Left renal cortex interstitium (tissue), 4 donors: ENCODE data around the gene PLCL2. TPM values are rescaled to one million over a fixed set of nuclear protein-coding genes. Genes with fewer than 3 reads are reported as not detected.
A peak's percentile ranks its signal among the peaks of the same experiment; 100 is the strongest.

ENCODE experiments used
- DNase-seq, 4 donors: peaks; one replicate each; pipeline ENCODE4 v3.0.0-alpha.2; 2013; ENCODE audit warnings: low read depth in 4 of 4, low spot score in 2 of 4, missing footprints in 1 of 4
- polyA plus RNA-seq, 4 donors: library from polyadenylated mRNA; unstranded; fragments of 120-200 nt; gene quantifications; one replicate each; pipeline ENCODE4 v1.2.1, GENCODE V29; 2013; ENCODE audit not compliant: insufficient read length in 4 of 4

The PLCL2 gene
- polyA plus RNA-seq, 4 donors = 13.1 to 16.5 (median 14.9) TPM

DNA sequence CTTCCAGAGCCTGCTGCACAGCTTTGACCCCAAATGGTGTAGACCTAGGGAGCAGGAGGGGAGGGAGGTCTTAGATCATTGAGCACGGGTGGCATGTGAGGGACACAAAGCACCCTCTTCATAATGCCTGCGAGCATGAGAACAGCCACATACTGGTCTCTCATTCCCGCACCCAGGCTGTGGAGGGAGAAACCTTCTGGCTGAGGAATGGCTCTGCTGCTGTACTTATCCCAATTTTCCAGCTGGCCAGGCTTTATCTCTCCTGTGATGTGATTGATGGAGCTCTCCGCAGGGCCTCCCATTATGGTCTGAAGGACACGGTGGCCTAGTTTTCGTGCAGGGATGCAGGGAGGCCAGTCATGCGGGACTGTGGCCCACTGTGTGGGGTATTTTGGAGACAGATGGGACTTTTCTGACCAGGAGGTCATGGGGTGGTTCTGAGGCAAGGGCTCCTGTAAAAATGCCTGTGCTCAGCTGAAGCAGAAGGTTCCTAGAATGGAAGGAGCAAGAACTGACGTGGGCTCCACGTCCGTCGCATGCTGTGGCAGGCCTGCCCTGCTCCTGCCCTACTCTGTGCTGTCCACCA, 251.5 kb downstream of the PLCL2 start:
- peak in 3 of 4 donors; percentile 59 to 66 (median 65) for DNase-seq

DNA sequence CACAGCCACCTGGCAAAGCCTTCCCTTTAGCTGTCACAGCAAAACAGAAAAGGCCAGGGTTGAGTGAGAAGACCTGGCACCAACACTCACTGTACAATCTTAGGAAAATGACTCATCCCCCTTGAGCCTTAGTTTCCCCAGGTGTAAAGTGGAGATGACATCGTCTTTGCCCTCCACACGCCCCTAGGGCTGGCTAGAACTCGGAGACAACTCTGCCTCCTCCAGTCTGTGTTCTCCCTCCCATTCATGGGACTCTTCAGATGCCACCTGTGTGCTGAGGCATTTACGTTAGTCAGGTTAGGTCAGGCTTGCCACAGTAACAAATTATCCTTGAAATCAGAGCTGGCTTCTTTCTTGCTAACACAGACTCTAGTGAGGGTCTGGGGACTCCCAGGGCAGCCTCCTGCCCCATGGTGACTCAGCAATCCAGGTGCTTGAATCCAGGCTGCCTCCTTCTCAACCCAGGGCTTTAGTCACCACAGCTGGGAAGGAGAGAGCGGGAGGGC, 252.6 kb downstream of the PLCL2 start:
- no peak for DNase-seq

DNA sequence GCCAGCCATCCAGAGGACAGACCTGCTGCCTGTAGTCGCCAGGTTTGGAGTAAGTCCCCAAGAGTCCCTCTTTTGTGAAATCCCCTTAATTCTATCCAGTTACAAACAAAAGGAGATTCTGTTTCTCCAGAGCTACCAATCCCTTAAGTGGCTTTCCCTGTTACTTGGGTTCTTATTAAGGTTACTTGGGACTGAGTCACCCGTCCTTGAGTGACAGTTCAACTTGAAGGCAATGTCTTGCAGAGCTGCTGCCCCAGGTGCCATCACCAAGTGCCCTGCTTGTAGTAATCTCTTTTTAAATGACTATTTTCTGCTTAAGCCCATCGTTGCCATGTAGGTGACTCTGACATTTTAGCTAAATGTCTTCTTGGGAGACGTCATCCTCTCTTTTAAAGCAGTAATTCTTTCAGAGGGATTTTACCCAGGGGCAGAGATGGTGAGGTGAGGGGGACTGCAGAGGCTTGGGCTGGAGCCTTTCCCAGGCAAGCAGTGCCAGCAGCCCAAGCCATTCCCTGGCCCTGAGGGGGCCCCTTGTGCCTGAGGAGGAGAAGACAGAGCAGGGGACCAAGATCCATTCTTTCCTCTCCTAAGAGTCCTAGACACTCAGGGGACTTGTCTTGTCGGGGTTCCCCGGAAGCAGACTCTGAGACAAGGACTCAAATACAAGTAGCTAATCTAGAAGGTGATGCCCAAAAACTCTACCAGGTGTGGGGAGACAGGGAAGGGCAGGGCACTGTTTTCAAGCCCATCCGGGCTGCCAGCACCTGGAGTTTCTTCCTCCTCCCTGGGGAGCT, 253.7 kb downstream of the PLCL2 start:
- DNase-seq = no peak
